K562 (cell line): ENCODE data around the gene CHGA. TPM values are rescaled to one million over a fixed set of nuclear protein-coding genes. Genes with fewer than 3 reads are reported as not detected.

ENCODE experiments used
- AFF1 ChIP-seq, 2 experiments: fragments of 450-650 bp; IDR thresholded peaks; 2 replicates each; pipeline ENCODE4 v1.6.1; 2018; ENCODE audit warnings: mild to moderate bottlenecking in 2 of 2, low read depth in 1 of 2; ENCODE audit not compliant: partially characterized antibody in 2 of 2
- CBX3 ChIP-seq, 2 experiments: IDR thresholded peaks; 1 replicate in 1 of 2; 2 replicates in 1 of 2; pipeline ENCODE4 v1.6.1; 2012; ENCODE audit warnings: inconsistent platforms in 2 of 2, low read length in 2 of 2, borderline replicate concordance in 1 of 2, control low read depth in 1 of 2
- HBP1 ChIP-seq: fragments of 450-650 bp; formaldehyde crosslinking; IDR thresholded peaks from 2 replicates; pipeline ENCODE4 v1.4.0; 2022; ENCODE audit warnings: missing genetic modification characterization
- HDAC8 ChIP-seq: fragments of 450-650 bp; IDR thresholded peaks from 2 replicates; pipeline ENCODE4 v1.6.1; 2016; ENCODE audit warnings: mild to moderate bottlenecking, missing genetic modification characterization, moderate library complexity, missing compliant biosample characterization
- HNRNPL ChIP-seq: fragments of 200-400 bp; formaldehyde crosslinking; IDR thresholded peaks from 2 replicates; pipeline ENCODE4 v1.6.1; 2017; ENCODE audit warnings: low read depth, mild to moderate bottlenecking, low read length
- KLF13 ChIP-seq: fragments of 450-650 bp; IDR thresholded peaks from 2 replicates; pipeline ENCODE4 v1.6.1; 2016; ENCODE audit warnings: missing genetic modification characterization, low read depth, mild to moderate bottlenecking, missing compliant biosample characterization, moderate library complexity, borderline replicate concordance
- PATZ1 ChIP-seq: fragments of 250-450 bp; sonication (Bioruptor Pico); IDR thresholded peaks from 2 replicates; pipeline ENCODE4 v1.5.0; 2020; ENCODE audit warnings: mild to moderate bottlenecking, borderline replicate concordance
- RREB1 ChIP-seq: fragments of 250-450 bp; sonication (Bioruptor Pico); IDR thresholded peaks from 2 replicates; pipeline ENCODE4 v1.4.0; 2020
- SMARCC2 ChIP-seq: fragments of 450-650 bp; IDR thresholded peaks from 2 replicates; pipeline ENCODE4 v1.6.1; 2017; ENCODE audit warnings: antibody characterized with exemption, moderate library complexity, mild to moderate bottlenecking, low read depth
- SPI1 ChIP-seq: IDR thresholded peaks from 2 replicates; pipeline ENCODE4 v1.6.1; 2011; ENCODE audit warnings: low read depth, low read length, control low read depth, borderline replicate concordance
- polyA plus RNA-seq, 8 experiments: library from polyadenylated mRNA; depleted of rRNA in 4 of 8; stranded (reverse) in 5 of 8; unstranded in 3 of 8; fragments of >200 nt; fragmentation: Nextera tagmentation in 2 of 8; fragmentation: Illumina TruSeq in 1 of 8; extraction: Ambion mirVana in 2 of 8; extraction: Trizol in 1 of 8; gene quantifications; 2 replicates each; pipeline versions ENCODE4 v1.2.1 to v1.2.3, GENCODE V29; 2011 to 2014; ENCODE audit warnings: inconsistent platforms in 1 of 8, missing spikeins in 1 of 8
- total RNA-seq, 7 experiments: library from RNA; depleted of rRNA in 6 of 7; stranded (reverse); fragments of >200 nt in 6 of 7; fragmentation: Illumina TruSeq in 2 of 7; extraction: Trizol in 2 of 7; gene quantifications; 2 replicates each; pipeline versions ENCODE4 v1.2.1 to v1.2.3, GENCODE V29; 2011 to 2021; ENCODE audit warnings: low replicate concordance in 1 of 7

The CHGA gene
- total and polyA plus RNA-seq, 9 of the 15 experiments (the other 6 are each of a cell fraction or from before 2014, with no cell fraction given) = not detected

GRCh38 chr14:92946847-92947545, 24.0 kb downstream of the CHGA start (continued):
- TF ChIP-seq RREB1 (CRISPR knock-in tag) (no peak), HNRNPL (no peak), CBX3 (IDR thresholded peaks at IDR 0.05; ENCODE audit: borderline replicate concordance in 1 of 2, low read length in 2 of 2) (no peak), KLF13 (no peak), SMARCC2 (no peak), AFF1 (IDR thresholded peaks at IDR 0.05; ENCODE audit: low read depth in 1 of 2, partially characterized antibody in 2 of 2) (no peak), HDAC8 (no peak), HBP1 (no peak), PATZ1 (no peak), SPI1 (no peak)
